HG03442 (cell line): ENCODE data around the gene RPTOR.
A peak's percentile ranks its signal among the peaks of the same experiment; 100 is the strongest.

ENCODE experiments used
- ATAC-seq: cut with Tn5 transposase; IDR thresholded peaks from one replicate; pipeline ENCODE4 v1.9.1; 2021; ENCODE audit warnings: mild to moderate bottlenecking, moderate library complexity; ENCODE audit not compliant: unreplicated experiment

Gene RPTOR

DNA sequence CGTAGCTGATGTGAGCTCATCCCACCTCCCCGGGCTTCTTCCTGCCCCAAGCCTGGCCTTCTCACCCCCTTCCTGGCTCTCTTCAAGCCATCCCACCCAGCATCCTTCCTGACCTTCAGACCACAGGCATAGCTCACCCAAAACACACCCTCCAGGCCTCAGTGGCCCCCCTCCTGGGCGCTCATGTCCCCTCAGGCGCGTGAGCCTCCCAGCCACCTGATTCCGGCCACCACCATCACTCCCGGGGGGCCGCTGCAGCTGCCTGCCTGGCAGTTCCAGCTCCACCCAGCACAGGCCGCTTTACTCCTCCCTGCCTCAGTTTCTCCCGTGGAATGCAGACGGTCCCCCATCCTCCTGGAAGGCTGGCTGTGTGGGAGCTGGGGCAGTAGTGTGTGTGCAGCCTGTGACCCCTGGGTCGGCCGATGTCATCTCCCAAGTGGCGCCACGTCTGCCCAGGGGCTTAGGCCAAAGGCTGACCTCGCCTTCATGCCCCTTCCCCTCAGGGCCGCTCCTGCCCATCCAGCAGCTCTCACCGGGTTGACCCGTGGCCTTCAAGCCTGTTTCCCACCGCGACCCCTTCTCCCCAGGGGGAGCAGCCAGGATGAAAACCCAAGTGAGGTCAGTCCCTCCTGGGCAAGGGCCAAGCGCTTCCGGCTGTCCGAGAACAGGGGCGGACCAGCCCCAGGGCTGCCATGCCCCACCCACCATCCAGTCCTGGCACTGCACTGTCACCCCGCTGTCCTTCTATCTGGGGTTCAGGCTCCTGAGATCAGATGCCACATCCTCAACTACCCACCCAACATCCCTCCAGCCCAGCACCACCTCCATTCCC lies 435.1 kb downstream of the RPTOR start:
- no peak for ATAC-seq

DNA sequence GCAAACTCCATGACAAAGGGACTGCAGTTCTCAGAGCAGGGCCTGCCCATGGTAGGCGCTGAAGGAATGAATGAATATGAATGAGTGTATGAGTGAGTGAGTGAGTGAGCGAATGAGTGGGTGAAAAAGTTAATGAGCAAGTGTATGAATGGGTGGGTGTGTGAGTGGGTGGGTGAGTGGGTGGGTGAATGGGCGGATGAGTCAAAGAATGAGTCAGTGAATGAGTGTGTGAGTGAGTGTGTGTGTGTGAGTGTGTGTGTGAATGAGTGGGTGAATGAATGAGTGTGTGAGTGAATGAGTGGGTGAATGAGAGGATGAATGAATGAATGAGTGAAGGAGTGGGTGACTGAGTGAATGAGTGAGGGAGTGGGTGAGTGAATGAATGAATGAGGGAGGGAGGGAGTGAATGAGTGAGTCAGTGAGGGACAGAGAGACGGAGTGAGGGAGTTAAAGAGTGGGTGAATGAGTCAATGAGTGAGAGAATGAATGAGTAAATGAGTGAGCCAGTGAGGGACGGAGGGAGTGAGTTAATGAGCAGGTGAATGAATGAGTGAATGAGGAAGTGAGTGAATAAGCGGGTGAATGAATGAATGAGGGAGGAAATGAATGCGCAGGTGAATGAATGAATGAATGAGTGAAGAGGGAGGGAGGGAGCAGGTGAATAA lies 435.9 kb downstream of the RPTOR start:
- ATAC-seq: no peak

DNA sequence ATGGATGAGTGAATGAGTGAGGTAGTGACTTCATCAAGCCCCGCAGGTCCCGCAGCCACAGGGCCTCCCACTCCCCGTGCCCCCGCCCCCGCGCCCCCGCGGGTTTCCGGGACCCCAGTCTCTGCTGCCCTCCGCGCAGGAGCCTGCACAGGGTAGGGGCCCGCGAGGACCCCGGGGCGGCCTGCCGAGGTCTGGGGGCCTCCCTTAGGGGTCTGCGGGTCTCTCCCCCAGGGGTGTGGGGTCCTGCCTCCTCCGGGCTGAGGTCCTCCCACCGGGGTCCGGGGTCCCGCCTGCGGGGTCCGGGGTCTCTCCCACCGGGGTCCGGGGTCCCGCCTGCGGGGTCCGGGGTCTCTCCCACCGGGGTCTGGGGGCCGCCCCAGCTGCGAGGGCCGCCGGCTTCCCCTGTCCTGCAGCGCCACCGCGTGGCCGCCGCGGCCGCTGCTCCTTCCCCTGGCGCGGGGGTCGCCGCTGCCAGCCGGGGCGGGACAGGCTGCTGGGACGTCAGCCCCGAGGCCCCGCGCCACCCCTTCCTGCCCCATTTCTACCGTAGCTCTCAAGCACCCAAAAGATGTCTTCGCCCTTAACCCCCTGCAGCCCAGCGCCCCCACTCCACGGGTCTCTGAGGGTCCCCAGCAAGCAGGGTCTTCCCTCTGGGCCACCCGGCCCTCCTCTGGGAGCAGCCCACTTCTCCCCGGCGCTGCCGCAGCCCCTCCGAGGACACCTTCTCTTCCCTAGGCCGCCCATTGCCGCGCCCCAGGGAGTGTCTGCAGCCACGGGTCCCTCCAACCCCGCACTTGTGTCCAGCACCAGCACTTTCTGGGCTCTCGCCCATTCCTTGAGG lies 436.6 kb downstream of the RPTOR start:
- ATAC-seq: no peak

DNA sequence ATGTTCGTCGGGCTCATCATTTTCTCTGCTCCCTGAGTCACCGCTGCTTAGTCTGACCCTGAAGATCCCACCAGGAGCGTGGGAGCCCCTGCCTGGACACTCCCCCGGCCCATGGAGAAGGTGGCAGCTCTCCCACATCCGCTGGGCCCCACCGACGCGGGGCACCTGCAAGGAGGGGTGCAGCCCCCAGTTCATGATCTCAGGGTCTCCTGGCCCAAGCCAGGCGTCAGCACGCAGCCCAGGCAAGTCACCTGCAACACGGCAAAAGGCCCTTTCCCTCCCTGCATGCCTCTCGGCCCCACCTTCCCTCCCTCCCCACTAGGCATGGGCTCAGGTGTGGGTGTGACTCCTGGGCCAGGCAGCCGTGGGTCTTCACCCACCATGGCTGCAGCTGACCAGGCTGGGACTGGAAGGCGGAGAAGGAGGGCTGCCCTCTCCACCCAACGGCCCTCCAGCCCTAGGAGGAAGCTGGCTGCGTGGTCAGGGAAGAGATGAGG lies 437.3 kb downstream of the RPTOR start:
- no peak for ATAC-seq

GRCh38 chr17:80982426-80982974 lies 437.9 kb downstream of the RPTOR start:
- no peak for ATAC-seq

GRCh38 chr17:80983545-80983944 lies 438.9 kb downstream of the RPTOR start:
- ATAC-seq: no peak

DNA sequence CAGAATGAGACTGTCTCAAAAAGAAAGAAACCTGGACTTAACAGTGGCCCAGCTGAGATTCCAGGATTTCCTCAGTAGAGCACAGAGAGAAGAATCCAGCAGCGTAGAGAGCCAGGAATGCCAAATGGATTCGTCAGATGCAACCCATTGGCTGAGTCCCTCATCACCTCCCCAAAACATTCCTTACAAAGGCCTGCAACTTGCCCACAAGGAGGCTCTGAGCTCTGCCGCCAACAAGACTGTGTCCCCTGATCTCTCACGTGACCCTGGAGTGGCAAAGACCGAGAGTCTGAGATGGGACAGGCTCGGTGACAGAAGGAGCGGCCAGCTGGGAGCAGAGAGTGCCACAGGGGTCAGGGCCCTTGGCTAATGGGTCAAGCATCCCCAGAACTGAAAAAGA lies 440.1 kb downstream of the RPTOR start:
- ATAC-seq: no peak

DNA sequence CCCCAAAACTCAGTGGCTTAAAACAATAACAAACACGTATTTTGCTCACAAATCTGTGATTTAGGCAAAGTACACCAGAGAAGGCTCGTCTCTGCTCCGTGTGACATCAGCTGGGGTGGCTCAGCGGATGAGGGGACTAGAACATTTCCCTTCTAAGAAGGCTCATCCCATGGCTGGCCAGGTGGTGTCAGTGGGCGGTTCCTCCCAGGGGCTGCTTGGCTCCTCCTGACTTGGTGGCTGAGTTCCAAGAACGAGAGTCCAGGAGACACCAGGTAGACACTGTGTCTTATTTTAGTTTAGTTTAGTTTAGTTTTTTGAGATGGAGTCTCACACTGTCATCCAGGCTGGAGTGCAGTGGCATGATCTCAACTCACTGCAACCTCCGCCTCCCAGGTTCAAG lies 441.4 kb downstream of the RPTOR start:
- no peak for ATAC-seq

DNA sequence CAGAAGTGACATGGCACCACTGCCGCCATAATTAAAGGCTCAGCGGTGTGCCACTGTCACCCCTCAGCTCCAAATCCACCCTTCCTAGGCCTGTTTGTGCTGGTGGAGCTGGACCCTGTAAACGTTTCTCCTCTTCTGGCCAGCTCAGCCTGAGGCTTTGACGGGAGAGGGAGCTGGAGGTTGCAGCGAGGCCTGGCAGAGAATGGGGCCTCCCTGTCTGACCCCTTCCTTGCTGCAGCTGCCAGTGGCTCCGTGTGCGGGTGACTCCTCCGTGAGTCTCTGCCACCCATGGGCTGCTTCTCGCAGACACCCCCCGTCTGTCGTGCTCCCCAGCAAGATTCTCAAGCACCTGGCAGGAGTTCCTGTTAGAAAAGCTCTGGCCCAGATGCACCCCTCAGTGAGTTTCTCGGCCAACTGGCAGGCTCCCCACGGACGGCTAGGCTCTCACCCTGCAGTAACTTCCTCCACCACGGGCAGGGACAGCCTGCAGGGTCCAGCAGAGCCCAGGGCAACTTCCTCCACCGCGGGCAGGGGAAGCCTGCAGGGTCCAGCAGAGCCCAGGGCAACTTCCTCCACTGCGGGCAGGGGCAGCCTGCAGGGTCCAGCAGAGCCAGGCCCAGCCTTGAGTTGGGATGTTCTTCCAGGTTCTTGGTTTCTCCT lies 442.3 kb downstream of the RPTOR start:
- ATAC-seq: no peak

DNA sequence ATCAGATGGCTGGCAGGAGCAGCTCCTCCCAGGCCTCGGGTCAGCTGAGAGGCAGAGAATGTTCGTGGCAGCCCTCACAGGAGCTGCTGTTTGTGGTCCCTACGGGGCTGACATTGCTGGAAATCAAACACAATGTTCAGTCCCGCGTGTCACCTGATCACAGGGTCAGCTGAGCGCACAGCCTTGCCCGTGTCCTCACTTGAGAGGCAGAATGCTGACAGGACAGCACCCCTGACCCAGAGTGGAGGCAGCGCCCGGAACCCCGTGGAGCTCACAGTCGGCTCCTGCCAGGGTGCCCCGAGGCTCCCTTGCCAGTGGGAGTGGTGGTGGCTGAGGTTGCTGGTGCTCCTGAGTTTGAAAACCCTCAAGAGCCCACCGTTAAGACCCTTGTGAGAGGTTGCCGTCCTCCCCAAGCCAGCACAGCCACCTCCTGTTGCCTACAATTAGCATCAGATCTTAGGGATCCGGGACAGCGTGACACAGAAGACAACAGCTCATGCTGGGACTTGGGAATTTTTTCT lies 443.4 kb downstream of the RPTOR start:
- ATAC-seq: no peak

DNA sequence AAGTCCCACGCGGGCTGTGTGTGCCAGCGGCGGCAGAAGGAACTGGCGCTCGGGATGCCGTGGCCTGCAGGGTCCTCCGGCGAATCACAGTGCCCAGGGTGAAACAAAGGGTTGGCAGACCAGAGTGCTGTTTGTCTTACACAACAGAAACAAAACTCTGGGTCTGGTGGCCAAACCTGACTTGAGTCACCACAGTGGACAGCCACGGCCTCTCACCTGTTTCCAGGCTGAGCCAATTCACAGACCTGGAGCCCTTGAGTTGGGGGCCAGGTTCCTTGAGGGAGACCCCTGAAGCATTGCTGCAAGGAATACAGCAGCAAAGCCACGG lies 444.9 kb downstream of the RPTOR start:
- ATAC-seq: no peak

DNA sequence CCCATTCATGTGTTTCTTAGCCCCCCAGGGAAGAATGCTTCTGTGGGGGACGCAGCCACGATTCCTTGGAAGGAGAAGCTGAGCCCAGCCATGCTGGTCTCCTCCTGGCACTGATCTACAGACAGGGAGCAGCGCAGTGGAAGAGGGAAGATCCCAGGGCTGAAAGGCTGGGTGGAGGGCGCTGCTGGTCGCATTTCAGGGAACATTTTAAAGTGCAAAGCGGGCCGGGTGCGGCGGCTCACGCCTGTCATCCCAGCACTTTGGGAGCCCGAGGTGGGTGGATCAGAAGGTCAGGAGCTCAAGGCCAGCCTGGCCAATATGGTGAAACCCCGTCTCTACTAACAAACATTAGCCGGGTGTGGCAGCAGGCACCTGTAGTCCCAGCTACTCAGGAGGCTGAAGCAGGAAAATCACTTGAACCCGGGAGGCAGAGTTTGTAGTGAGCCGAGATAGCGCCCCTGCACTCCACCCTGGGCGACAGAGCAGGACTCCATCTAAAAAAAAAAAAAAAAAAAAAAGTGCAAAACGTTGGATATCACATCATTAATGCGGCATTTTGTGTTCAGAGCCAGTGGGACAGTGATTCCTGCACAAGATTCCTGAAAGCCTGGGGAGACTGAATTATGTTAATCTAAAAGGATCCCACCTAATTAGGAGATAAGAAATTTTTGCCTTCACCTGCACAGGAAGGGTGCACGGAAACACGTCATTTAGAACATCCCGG lies 446.4 kb downstream of the RPTOR start:
- ATAC-seq: no peak

- peak; percentile 65 for ATAC-seq
Observed at GRCh38 chr17:80991645-80992076, 447.0 kb downstream of the RPTOR start, which contains the start of gene CHMP6. CHMP6 (plus strand) TSS chr17:80991841; CDS start chr17:80991919, 78 bp downstream.

DNA sequence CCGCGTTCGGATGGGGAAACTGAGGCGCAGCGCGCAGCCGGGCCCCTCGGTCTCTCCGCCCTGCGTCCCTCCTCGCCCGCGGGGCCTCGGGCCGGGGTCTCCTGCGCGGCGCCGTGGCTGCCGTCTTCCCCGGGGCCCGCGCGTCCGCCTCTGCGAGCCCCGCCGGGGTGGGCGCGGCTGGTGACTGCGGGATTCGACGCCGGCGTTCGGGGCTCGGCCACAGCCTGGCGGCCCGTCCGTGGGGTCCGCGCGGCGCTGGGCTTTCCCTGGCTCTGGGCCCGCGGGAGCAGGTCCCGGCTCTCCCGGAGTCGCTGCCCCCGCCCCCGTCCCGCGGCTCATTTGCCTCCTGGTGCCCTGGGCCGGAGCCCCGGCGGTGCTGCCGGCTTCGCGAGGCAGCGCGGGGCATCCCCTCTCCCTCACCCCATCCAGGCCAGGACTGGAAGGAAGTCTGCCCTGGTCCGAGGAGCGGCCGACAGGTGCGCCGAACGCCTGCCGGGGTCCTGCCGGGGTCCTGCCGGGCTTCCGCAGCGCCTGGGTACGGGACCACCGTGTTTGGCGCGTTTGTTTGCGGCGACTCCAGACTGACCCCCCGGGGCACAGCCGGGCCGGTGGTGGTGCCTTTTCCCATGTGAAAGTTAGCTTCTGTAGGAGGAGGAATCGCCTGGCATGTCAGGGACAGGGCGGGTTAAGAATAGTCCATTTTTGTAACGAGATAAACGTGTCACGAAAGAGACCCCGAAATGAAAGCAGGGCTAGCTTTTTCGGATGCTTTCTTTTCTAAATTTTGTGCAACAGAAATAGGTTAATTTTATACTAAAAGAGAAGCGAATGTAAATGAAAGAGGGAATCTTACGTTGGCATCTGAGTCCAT lies 447.7 kb downstream of the RPTOR start:
- peak; percentile 23 for ATAC-seq

GRCh38 chr17:80992948-80993624 lies 448.4 kb downstream of the RPTOR start:
- ATAC-seq: no peak

GRCh38 chr17:80995131-80995530 lies 450.5 kb downstream of the RPTOR start:
- ATAC-seq: no peak

DNA sequence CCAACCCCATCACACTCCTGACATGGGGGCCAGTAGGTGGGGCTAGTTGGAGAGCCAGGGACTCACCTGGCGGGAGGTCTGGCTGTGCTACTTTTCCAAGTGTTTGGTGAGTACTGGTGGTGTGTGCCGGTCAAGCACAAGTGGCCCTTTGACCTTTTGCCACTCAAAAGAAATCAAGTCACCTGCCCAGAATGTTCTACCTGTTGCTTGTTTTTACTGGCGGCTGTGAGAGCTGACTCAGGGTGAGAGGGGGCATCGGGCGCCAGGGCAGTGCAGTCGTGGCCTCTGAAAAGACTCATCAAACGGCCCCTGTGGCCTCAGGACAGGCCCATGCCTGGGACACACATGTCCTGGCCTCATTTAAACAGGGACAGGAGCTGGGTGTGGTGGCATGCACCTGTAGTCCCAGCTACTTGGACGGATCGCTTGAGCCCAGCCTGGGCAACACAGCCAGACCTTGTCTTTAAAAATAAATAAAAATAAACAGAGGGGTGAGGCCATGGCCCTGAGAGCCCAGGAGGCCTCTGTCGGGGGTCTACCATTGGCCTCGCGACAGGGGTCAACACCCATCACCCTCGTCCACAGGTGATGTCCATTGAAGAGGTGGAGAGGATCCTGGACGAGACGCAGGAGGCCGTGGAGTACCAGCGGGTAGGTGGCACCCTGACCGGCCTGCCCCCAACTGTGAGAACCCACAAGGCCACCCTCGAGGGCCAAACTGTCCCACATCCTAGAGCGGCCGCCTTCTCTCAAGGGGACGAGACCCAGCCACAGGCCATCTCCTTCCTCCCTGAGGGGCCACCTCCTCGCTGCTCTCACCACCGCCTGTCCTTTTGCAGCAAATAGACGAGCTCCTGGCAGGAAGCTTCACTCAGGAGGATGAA lies 452.0 kb downstream of the RPTOR start:
- ATAC-seq: no peak
